HG03095 (cell line): Measurements from ENCODE around the gene SYCE1L.
A peak's percentile ranks its signal among the peaks of the same experiment; 100 is the strongest.
"Not testable (repeated sequence)": the region's sequence is repeated elsewhere in the genome, so short reads cannot be mapped to it uniquely, and the experiment has no call there.

Experiments
- ATAC-seq: cut with Tn5 transposase; IDR thresholded peaks from one replicate; pipeline ENCODE4 v1.9.1; 2021; ENCODE audit warnings: moderate library complexity; ENCODE audit not compliant: unreplicated experiment

SYCE1L gene

GRCh38 chr16:77199211-77199610 lies at the start of gene SYCE1L:
Gene SYCE1L (plus strand): TSS chr16:77199408. CDS start chr16:77199452, 44 bp downstream.
- no peak for ATAC-seq

- ATAC-seq: no peak
These were observed 41.7 kb upstream of the SYCE1L start for GRCh38 chr16:77157346-77158058.

GRCh38 chr16:77158293-77158692 lies 40.9 kb upstream of the SYCE1L start:
- no peak for ATAC-seq

DNA sequence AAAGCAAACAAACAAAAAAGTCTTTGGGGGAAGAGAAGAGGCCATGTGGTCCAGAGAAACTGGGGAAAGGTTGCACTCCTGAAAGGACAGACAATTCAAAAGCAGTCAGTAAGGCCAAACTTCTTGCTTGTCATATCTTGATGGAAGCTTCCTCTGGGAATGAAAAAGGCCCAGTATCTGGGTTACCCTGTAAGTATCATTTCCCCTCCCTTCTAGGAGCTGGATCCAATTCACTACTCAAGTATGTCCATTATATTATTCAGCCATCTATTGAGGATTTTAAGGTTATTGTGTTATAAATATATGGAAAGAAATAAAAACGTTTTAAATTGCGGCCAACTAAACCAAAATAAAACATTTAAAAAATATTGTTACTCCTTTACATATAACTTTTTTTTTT lies 34.2 kb upstream of the SYCE1L start:
- no peak for ATAC-seq

DNA sequence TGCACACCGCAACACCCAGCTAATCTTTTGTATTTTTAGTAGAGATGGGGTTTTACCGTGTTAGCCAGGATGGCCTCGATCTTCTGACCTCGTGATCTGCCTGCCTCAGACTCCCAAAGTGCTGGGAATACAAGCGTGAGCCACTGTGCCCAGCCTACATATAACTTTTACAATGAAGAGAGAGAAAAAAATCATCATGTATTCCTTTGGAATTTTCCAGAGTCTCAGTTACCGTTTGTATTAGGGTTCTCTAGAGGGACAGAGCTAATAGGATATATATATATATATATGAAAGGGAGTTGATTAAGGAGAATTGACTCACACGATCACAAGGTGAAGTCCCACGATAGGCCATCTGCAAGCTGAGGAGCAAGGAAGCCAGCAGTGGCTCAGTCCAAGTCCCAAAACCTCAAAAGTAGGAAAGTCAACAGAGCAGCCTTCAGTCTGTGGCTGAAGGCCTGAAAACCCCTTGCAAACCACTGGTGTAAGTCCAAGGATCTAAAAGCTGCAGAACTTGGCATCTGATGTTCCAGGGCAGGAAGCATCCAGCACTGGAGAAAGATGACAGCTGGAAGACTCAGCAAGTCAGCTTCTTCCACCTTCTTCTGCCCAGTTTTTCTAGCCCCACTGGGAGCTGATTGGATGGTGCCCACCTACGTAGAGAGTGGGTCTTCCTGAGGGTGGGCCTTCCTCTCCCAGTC lies 33.5 kb upstream of the SYCE1L start:
- ATAC-seq: not testable (repeated sequence)

- ATAC-seq: no peak
These were observed 32.5 kb upstream of the SYCE1L start for GRCh38 chr16:77166726-77167125.

DNA sequence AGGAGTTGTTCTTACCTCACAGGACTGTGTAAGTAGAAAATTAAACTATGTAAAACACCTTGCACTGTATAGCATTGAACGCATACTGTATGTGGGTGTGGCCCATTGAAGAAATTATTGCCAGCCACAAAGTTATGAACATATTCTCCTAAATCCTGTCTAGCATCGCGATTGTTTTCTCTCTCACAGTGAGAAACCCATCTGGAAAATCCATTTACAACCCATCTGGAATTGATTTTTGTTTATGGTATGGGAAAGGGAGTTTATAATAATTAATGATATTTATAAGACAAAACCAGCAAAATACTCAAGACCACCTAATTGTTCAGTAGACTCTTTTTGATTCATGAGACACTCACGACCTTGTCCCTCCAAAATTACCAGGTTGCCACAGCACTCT lies 30.3 kb upstream of the SYCE1L start:
- ATAC-seq: no peak

DNA sequence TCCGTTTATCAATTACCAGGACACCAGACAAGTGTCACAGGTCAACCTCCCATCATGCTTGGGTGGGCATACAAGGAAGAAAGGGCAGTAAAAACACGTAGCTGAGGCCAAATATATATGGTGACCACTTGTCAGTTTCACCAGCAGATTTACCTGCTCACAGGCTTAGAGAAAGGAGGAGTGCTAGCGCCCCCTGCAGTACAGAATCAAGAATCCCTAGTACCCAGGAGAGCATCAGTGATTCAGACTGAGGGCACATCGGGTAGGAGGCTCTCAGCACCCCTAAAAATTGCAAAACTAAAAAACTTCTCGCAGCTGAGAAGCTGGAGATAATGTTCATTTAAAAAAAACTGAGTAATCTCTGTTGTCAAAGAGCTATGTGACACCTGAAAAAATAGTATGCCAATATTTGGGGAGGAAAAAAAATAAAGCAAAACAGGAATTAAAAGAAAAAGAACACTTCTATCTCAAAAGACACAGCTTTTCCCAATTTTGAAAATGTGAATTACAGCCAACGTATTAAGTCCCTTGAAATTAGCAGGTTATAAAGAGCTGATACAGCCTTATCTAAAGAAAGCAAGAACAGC lies 29.5 kb upstream of the SYCE1L start:
- ATAC-seq: peak; percentile 48

- ATAC-seq: no peak
These were observed 28.4 kb upstream of the SYCE1L start for GRCh38 chr16:77170805-77171204.

- ATAC-seq: peak; percentile 73
These were observed 27.2 kb upstream of the SYCE1L start for GRCh38 chr16:77171745-77172635.

DNA sequence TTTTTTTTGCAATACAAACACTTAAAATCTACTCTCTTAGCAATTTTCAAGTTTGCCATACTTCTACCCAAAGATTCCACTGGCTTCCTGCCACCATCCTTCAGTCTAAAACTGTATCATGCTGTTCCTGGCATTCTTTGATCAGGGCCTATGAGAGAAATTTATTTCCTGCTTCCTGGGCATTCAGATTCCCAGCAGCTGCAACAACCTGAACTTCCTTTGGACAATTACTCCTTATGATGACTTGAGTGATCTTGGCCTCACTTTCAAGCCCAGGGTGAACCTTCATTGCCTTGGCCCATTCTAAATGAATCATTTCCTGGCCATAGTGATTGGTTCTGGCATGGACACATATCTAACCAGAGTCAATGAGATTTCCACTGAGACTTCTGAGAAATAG lies 26.3 kb upstream of the SYCE1L start:
- ATAC-seq: no peak

DNA sequence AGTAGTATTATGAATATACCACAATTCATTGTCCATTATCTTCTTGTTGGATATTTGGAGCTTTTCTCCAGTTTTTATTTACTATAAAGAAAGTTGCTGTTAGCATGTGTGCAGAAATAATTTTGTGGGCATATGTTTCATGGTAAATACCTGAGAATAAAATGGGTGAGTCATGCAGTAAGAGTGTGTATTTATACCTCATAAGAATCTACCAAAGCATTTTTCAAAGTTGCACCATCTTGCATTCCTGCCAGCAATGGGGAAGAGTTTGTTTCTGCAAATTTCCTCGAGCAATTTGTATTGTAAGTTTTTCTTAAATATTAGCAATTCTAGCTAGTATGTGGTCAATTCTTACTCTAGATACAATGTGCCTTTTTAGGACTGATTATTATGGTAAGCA lies 16.1 kb upstream of the SYCE1L start:
- no peak for ATAC-seq

DNA sequence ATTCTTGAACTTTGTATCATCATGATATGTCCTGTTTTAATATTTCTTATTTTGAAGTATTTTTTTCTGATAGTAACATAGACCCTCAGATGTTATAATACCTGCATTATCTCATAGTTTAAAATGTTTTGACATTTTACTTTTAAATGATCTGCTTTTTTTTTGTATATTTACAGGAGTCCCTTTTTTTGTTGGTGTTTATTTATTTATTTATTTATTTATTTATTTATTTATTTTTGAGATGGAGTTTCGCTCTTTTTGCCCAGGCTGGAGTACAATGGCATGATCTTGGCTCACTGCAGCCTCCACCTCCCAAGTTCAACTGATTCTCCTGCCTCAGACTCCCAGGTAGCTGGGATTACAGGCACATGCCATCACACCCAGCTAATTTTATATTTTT lies 12.9 kb upstream of the SYCE1L start:
- not testable (repeated sequence) for ATAC-seq

DNA sequence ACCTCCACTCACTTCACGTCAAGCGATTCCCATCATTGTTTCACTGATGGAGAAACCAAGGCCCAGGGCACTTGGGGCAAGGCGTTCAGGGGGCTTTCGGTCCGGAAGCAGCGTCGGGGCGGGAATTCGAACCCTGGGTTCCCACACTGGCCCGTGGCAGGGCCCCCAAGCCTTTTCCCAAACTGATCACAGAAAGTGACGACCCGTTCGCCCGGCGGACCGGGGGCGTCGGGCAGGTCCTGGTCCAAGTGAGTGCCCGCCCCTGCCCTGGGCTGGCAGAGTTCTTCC lies 9.1 kb upstream of the SYCE1L start:
- ATAC-seq: no peak

DNA sequence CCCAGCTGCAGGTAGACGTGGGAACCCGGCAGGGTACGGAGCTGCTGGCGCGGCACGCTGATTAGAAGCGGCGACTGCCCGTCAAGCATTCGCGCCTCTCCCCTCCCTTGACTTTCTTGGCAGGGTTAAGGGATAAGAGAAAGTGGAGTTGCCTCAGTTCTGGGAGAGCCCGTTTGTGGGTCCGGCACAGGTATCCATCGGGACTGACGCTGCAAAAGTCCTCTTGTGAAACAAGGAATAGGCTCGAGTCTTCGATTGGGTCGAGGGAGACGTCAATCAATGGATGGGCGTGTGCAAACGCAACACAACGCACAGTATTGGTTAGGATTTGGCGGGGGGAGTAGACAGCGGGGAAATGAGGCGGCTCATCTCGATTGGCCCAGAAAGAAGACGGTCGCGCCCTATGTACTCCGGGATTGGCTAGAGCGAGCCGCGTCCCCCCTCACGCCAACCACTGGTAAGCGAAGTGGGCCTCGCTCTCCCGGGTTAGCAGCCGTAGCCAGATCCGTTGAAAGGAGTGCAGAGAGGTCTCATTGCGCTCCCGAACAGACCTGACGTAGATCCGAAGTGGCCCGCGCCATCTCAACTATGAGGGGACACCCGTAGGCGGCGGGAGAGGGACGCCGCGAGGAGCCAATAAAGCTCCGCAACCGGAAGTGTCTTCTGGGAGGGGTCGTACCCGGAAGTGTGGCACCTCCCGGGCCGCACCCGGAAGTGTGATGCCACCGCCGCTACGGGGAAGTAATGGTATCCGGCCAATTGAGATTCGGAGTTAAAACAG lies 8.5 kb upstream of the SYCE1L start, which contains the start of gene MON1B:
MON1B (plus strand) TSS at position 713 of the 781 bp plus-strand sequence. CDS start 296 bp downstream, outside the sequence.
- peak; percentile 96 for ATAC-seq

- no peak for ATAC-seq
These were observed 7.8 kb upstream of the SYCE1L start for GRCh38 chr16:77191259-77191969.

DNA sequence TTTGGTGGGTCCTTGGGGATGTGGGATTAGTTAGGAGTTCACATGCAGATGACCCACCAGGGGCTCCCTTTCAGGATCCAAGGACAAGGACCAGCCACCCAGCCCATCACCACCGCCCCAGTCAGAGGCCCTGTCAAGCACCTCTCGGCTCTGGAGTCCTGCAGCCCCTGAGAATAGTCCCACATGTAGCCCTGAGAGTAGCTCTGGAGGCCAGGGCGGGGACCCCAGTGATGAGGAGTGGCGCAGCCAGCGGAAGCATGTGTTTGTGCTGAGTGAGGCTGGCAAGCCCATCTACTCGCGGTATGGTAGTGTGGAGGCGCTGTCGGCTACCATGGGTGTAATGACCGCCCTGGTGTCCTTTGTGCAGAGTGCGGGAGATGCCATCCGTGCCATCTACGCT lies 5.8 kb upstream of the SYCE1L start:
- ATAC-seq: no peak

- no peak for ATAC-seq
These were observed 4.6 kb upstream of the SYCE1L start for GRCh38 chr16:77194295-77195231.

GRCh38 chr16:77195411-77195810 lies 3.8 kb upstream of the SYCE1L start:
- no peak for ATAC-seq
